A549 (cell line): ENCODE data around the gene IGLON5. TPM values are rescaled to one million over a fixed set of nuclear protein-coding genes. Genes with fewer than 3 reads are reported as not detected.

Experiments
- ATAC-seq, 2 experiments: fragments of 200-7000 bp in 1 of 2; fragments of >200 bp in 1 of 2; cut with Nextera tagmentation in 1 of 2; cut with Tn5 transposase in 1 of 2; 3 replicates each; pipeline versions ENCODE4 v1.8.0 to v1.9.1; 2018 to 2020; ENCODE audit warnings: mild to moderate bottlenecking in 1 of 2, moderate library complexity in 1 of 2
- CTCF ChIA-PET: fragments of 300-600 bp; sonication (Branson Sonifier 250); formaldehyde crosslinking; extraction: SDS; loops from one replicate; lab custom pipeline; 2021; ENCODE audit warnings: antibody characterized with exemption, inconsistent platforms; lab: Yijun Ruan, JAX
- POLR2A ChIA-PET: fragments of 350-600 bp; formaldehyde crosslinking; extraction: SDS; loops from one replicate; lab custom pipeline; 2021; ENCODE audit warnings: antibody characterized with exemption, inconsistent platforms; lab: Yijun Ruan, JAX
- DNase-seq, 2 experiments: peaks; one replicate each; pipeline versions ENCODE4 v3.0.0 to v3.0.0-alpha.2; 2011 to 2016; ENCODE audit warnings: low read depth in 1 of 2, low spot score in 1 of 2
- FAIRE-seq: peaks from 2 replicates; lab custom pipeline; 2011; peaks lifted over from hg19 to GRCh38; lab: Jason Lieb, UNC
- H3K27ac ChIP-seq, 2 experiments: fragments of >200 bp; sonication (Bioruptor Twin); formaldehyde crosslinking; 3 replicates each; pipeline ENCODE4 v1.5.1; 2016 to 2017
- H3K4me1 ChIP-seq: fragments of >200 bp; sonication (Bioruptor Twin); formaldehyde crosslinking; 3 replicates; pipeline ENCODE4 v1.6.1; 2016
- H3K4me2 ChIP-seq: fragments of >200 bp; sonication (Bioruptor Twin); formaldehyde crosslinking; 3 replicates; pipeline ENCODE4 v1.6.1; 2016
- H3K4me3 ChIP-seq: fragments of >200 bp; sonication (Bioruptor Twin); formaldehyde crosslinking; 3 replicates; pipeline ENCODE4 v1.5.1; 2016
- H3K9me3 ChIP-seq: fragments of >200 bp; sonication (Bioruptor Twin); formaldehyde crosslinking; 3 replicates; pipeline ENCODE4 v1.6.1; 2016
- ATOH8 ChIP-seq: fragments of 250-450 bp; sonication (Bioruptor Pico); IDR thresholded peaks from 2 replicates; pipeline ENCODE4 v1.5.0; 2020; ENCODE audit warnings: low read depth, mild to moderate bottlenecking, moderate library complexity
- FOSB ChIP-seq: fragments of 250-450 bp; sonication (Bioruptor Pico); IDR thresholded peaks from 2 replicates; pipeline ENCODE4 v1.5.0; 2020; ENCODE audit warnings: mild to moderate bottlenecking, moderate library complexity
- GATA3 ChIP-seq: IDR thresholded peaks from 2 replicates; pipeline ENCODE4 v1.6.1; 2012; ENCODE audit warnings: borderline replicate concordance
- HDAC2 ChIP-seq: fragments of 200-600 bp; sonication (generic); IDR thresholded peaks from 2 replicates; pipeline ENCODE4 v1.6.1; 2016
- HOXB5 ChIP-seq: fragments of 250-450 bp; sonication (Bioruptor Pico); IDR thresholded peaks from 2 replicates; pipeline ENCODE4 v1.5.0; 2020; ENCODE audit warnings: mild to moderate bottlenecking, moderate library complexity
- KDM1A ChIP-seq: fragments of 200-600 bp; sonication (generic); IDR thresholded peaks from 2 replicates; pipeline ENCODE4 v1.6.1; 2016; ENCODE audit warnings: low read depth, mild to moderate bottlenecking
- KDM5A ChIP-seq: fragments of 200-600 bp; sonication (generic); IDR thresholded peaks from 2 replicates; pipeline ENCODE4 v1.6.1; 2016; ENCODE audit warnings: antibody characterized with exemption, mild to moderate bottlenecking
- MAX ChIP-seq: IDR thresholded peaks from 2 replicates; pipeline ENCODE4 v1.6.1; 2012
- MYC ChIP-seq: IDR thresholded peaks from 2 replicates; pipeline ENCODE4 v1.6.1; 2012; ENCODE audit warnings: mild to moderate bottlenecking, inconsistent platforms, low read length, improper control_type of control experiment, borderline replicate concordance
- POLR2A ChIP-seq: IDR thresholded peaks from 2 replicates; pipeline ENCODE4 v1.6.1; 2012; ENCODE audit warnings: mild to moderate bottlenecking, low read length
- RAD21 ChIP-seq, 2 experiments: fragments of >200 bp in 1 of 2; sonication (Bioruptor Twin) in 1 of 2; formaldehyde crosslinking in 1 of 2; IDR thresholded peaks in 1 of 2; conservative IDR thresholded peaks in 1 of 2; 2 replicates in 1 of 2; 3 replicates in 1 of 2; pipeline ENCODE4 v1.6.1; 2012 to 2018; ENCODE audit warnings: inconsistent platforms in 1 of 2
- RFX5 ChIP-seq: fragments of 450-650 bp; IDR thresholded peaks from 2 replicates; pipeline ENCODE4 v1.7.1; 2014; ENCODE audit warnings: antibody characterized with exemption, mild to moderate bottlenecking, moderate library complexity
- RNF2 ChIP-seq: fragments of 200-600 bp; sonication (generic); IDR thresholded peaks from 2 replicates; pipeline ENCODE4 v1.6.1; 2016; ENCODE audit warnings: low read depth, mild to moderate bottlenecking, antibody characterized with exemption, moderate library complexity, borderline replicate concordance
- SMC3 ChIP-seq: fragments of >200 bp; sonication (Bioruptor Twin); formaldehyde crosslinking; IDR thresholded peaks from 3 replicates; pipeline ENCODE4 v1.6.1; 2018; ENCODE audit warnings: inconsistent platforms
- SREBF2 ChIP-seq: fragments of 450-650 bp; IDR thresholded peaks from 2 replicates; pipeline ENCODE4 v1.6.1; 2014; ENCODE audit warnings: mild to moderate bottlenecking, moderate library complexity
- TFCP2L1 ChIP-seq: fragments of 250-450 bp; sonication (Bioruptor Pico); IDR thresholded peaks from 2 replicates; pipeline ENCODE4 v1.5.0; 2021; ENCODE audit warnings: mild to moderate bottlenecking
- TP53 ChIP-seq: fragments of 250-450 bp; sonication (Bioruptor Pico); IDR thresholded peaks from 2 replicates; pipeline ENCODE4 v1.5.0; 2021; ENCODE audit warnings: mild to moderate bottlenecking, moderate library complexity
- ZNF302 ChIP-seq: fragments of 250-450 bp; sonication (Bioruptor Pico); IDR thresholded peaks from 2 replicates; pipeline ENCODE4 v1.9.0; 2021; ENCODE audit warnings: inconsistent platforms, mild to moderate bottlenecking, moderate library complexity
- WGBS: methylation state at CpG from one replicate; pipeline ENCODE4 v1.1.6; 2017; ENCODE audit errors: missing lambda C conversion rate; 5-methylcytosine and 5-hydroxymethylcytosine counted together
- polyA plus RNA-seq, 4 experiments: library from polyadenylated mRNA; depleted of rRNA in 3 of 4; stranded (reverse); fragments of >200 nt; fragmentation: RNase III in 1 of 4; extraction: RNeasy Plus Mini Kit Qiagen cat#74134 plus additional on column Dnase treatment in 1 of 4; gene quantifications; 2 replicates in 3 of 4; 3 replicates in 1 of 4; pipeline ENCODE4 v1.2.3, GENCODE V29; 2011 to 2017

IGLON5 gene
- polyA plus RNA-seq, 2 of the 4 experiments (the other 2 are of a cell fraction): 0.04 to 0.06 TPM

GRCh38 chr19:51324167-51324481 is 12.7 kb downstream of the IGLON5 start:
- 65% methylated on average over 6 of the region's 6 CpGs for WGBS
- Histone ChIP-seq H3K4me3 (no peak overlapping the region), H3K4me1 (peaks cover 14% of the 10 kb centered on the region; the same call in 2 of the 3 replicates), H3K4me2 (no peak overlapping the region), H3K27ac (no peak overlapping the region), H3K9me3 (no peaks in the 10 kb centered on the region)
- POLR2A ChIA-PET: interaction anchor here (1.2 kb wide), 1 partner anchor 16 kb away, joined by 7 read pairs; no protein-coding TSS in a partner anchor
- DNase-seq (no peak), ATAC-seq (no peak)
- CTCF ChIA-PET: interaction anchor here (1.2 kb wide), 1 partner anchor 9 kb away, joined by 5 read pairs; no protein-coding TSS in a partner anchor
- no peak for TF ChIP-seq SREBF2
- TF ChIP-seq, all 56 proteins: peak for 0
- no peak for FAIRE-seq

GRCh38 chr19:51325161-51325976 is 13.9 kb downstream of the IGLON5 start:
- Histone ChIP-seq H3K4me1 (peaks cover 14% of the 10 kb centered on the region; the same call in 2 of the 3 replicates), H3K4me2 (no peak overlapping the region), H3K9me3 (no peaks in the 10 kb centered on the region), H3K4me3 (no peak overlapping the region), H3K27ac (no peak overlapping the region)
- no peak for TF ChIP-seq MAX
- no peak for TF ChIP-seq ATOH8 (CRISPR knock-in tag)
- no peak for TF ChIP-seq RNF2
- no peak for TF ChIP-seq RFX5
- no peak for TF ChIP-seq HOXB5 (CRISPR knock-in tag)
- TF ChIP-seq TP53: no peak
- ChIA-PET POLR2A (interaction anchor here (1.1 kb wide), 1 partner anchor 14 kb away, joined by 4 read pairs; no protein-coding TSS in a partner anchor), CTCF (interaction anchor here (0.5 to 1.2 kb wide), 2 partner anchors 10 to 76 kb away, joined by 3 to 5 read pairs; no protein-coding TSS in a partner anchor)
- FAIRE-seq: no peak
- no peak for DNase-seq
- WGBS: 46% methylated on average over 26 of the region's 26 CpGs
- ATAC-seq: peak in 1 of 2 experiments; percentile 15; a peak in 3 of 6 replicates

- peaks cover 4% of the 10 kb centered on the region; the same call in 1 of the 3 replicates for H3K9me3 ChIP-seq
- H3K4me1 ChIP-seq: peaks cover 14% of the 10 kb centered on the region; the same call in 2 of the 3 replicates
- POLR2A ChIA-PET: interaction anchor here (1.1 kb wide), 1 partner anchor 13 kb away, joined by 4 read pairs; no protein-coding TSS in a partner anchor
- no peak for TF ChIP-seq ATOH8 (CRISPR knock-in tag)
- no peak for TF ChIP-seq KDM1A
- TF ChIP-seq KDM5A: no peak
- no peak for TF ChIP-seq TFCP2L1 (CRISPR knock-in tag)
- no peak for TF ChIP-seq HDAC2
- no peak for TF ChIP-seq ZNF302
- TF ChIP-seq GATA3: no peak
- TF ChIP-seq POLR2A: no peak
- TF ChIP-seq SMC3: no peak
- TF ChIP-seq RAD21 (conservative IDR thresholded peaks at IDR 0.05 in 1 of 2, IDR thresholded peaks at IDR 0.05 in 1 of 2): no peak
- no peak for TF ChIP-seq HOXB5 (CRISPR knock-in tag)
- no peak for TF ChIP-seq MYC
- TF ChIP-seq RNF2: no peak
- no peak for TF ChIP-seq FOSB (CRISPR knock-in tag)
- TF ChIP-seq, all 56 proteins: peak for 0
- H3K27ac ChIP-seq: no peak overlapping the region; a peak in 1 of 6 replicates
- ATAC-seq (no peak; a peak in 1 of 6 replicates), FAIRE-seq (no peak), DNase-seq (no peak)
- CTCF ChIA-PET: interaction anchor here (0.7 to 1.4 kb wide), 3 partner anchors 12 to 170 kb away, joined by 3 read pairs; no protein-coding TSS in a partner anchor
- peak overlapping the region; percentile 87 for H3K4me2 ChIP-seq
- H3K4me3 ChIP-seq: peak overlapping the region; percentile 42; the same call in 1 of the 3 replicates
- WGBS: 7% methylated on average over 13 of the region's 36 CpGs
Measured at GRCh38 chr19:51326216-51327065, 15.0 kb downstream of the IGLON5 start.
